ENCODE measurements around the gene COL5A2. TPM values are rescaled to one million over a fixed set of nuclear protein-coding genes. Genes with fewer than 3 reads are reported as not detected.
A peak's percentile ranks its signal among the peaks of the same experiment; 100 is the strongest.

The COL5A2 gene
- total and polyA plus RNA-seq, 2 donors = 8.8 to 28.2 TPM

- 81% methylated on average over 1 of the region's 1 CpG for WGBS
- Histone ChIP-seq H3K4me1 (ENCODE audit: control insufficient read depth in 2 of 2, insufficient read depth in 2 of 2, low read length in 2 of 2) (no peaks in the 10 kb centered on the region), H3K36me3 (ENCODE audit: control insufficient read depth in 2 of 2, insufficient read depth in 2 of 2, low read length in 1 of 2) (no peaks in the 10 kb centered on the region), H3K9me3 (ENCODE audit: control insufficient read depth in 2 of 2, insufficient read depth in 1 of 2, low read length in 1 of 2) (no peaks in the 10 kb centered on the region), H3K4me3 (ENCODE audit: low read length in 2 of 2) (no peak overlapping the region), H3K27me3 (ENCODE audit: control insufficient read depth in 2 of 2, insufficient read depth in 1 of 2, low read length in 1 of 2) (no peaks in the 10 kb centered on the region), H3K27ac (ENCODE audit: low read depth in 1 of 2, low read length in 1 of 2) (no peak overlapping the region)
- DNase-seq (ENCODE audit: low read depth in 6 of 9, low spot score in 9 of 9) = no peak
Measured at GRCh38 chr2:189127756-189128155, 51.8 kb downstream of the COL5A2 start.

GRCh38 chr2:189125195-189125594 lies 54.4 kb downstream of the COL5A2 start:
- no peaks in the 10 kb centered on the region for H3K4me1 ChIP-seq (ENCODE audit: control insufficient read depth in 2 of 2, insufficient read depth in 2 of 2, low read length in 2 of 2)
- H3K36me3 ChIP-seq (ENCODE audit: control insufficient read depth in 2 of 2, insufficient read depth in 2 of 2, low read length in 1 of 2) = no peaks in the 10 kb centered on the region
- H3K27ac ChIP-seq (ENCODE audit: low read depth in 1 of 2, low read length in 1 of 2) = no peak overlapping the region
- no peak overlapping the region for H3K4me3 ChIP-seq (ENCODE audit: low read length in 2 of 2)
- no peaks in the 10 kb centered on the region for H3K9me3 ChIP-seq (ENCODE audit: control insufficient read depth in 2 of 2, insufficient read depth in 1 of 2, low read length in 1 of 2)
- DNase-seq (ENCODE audit: low read depth in 6 of 9, low spot score in 9 of 9) = no peak
- H3K27me3 ChIP-seq (ENCODE audit: control insufficient read depth in 2 of 2, insufficient read depth in 1 of 2, low read length in 1 of 2) = no peaks in the 10 kb centered on the region

GRCh38 chr2:189124175-189124574 lies 55.4 kb downstream of the COL5A2 start:
- Histone ChIP-seq H3K27me3 (ENCODE audit: control insufficient read depth in 2 of 2, insufficient read depth in 1 of 2, low read length in 1 of 2) (no peaks in the 10 kb centered on the region), H3K27ac (ENCODE audit: low read depth in 1 of 2, low read length in 1 of 2) (no peak overlapping the region), H3K4me3 (ENCODE audit: low read length in 2 of 2) (no peak overlapping the region), H3K9me3 (ENCODE audit: control insufficient read depth in 2 of 2, insufficient read depth in 1 of 2, low read length in 1 of 2) (no peaks in the 10 kb centered on the region), H3K4me1 (ENCODE audit: control insufficient read depth in 2 of 2, insufficient read depth in 2 of 2, low read length in 2 of 2) (no peaks in the 10 kb centered on the region), H3K36me3 (ENCODE audit: control insufficient read depth in 2 of 2, insufficient read depth in 2 of 2, low read length in 1 of 2) (no peaks in the 10 kb centered on the region)
- WGBS = 94% methylated on average over 5 of the region's 5 CpGs
- no peak for DNase-seq (ENCODE audit: low read depth in 6 of 9, low spot score in 9 of 9)

GRCh38 chr2:189118386-189118785 lies 61.2 kb downstream of the COL5A2 start:
- no peak for DNase-seq (ENCODE audit: low read depth in 6 of 9, low spot score in 9 of 9)
- Histone ChIP-seq H3K36me3 (ENCODE audit: control insufficient read depth in 2 of 2, insufficient read depth in 2 of 2, low read length in 1 of 2) (no peaks in the 10 kb centered on the region), H3K27me3 (ENCODE audit: control insufficient read depth in 2 of 2, insufficient read depth in 1 of 2, low read length in 1 of 2) (no peaks in the 10 kb centered on the region), H3K27ac (ENCODE audit: low read depth in 1 of 2, low read length in 1 of 2) (no peak overlapping the region), H3K4me1 (ENCODE audit: control insufficient read depth in 2 of 2, insufficient read depth in 2 of 2, low read length in 2 of 2) (no peaks in the 10 kb centered on the region), H3K4me3 (ENCODE audit: low read length in 2 of 2) (no peak overlapping the region), H3K9me3 (ENCODE audit: control insufficient read depth in 2 of 2, insufficient read depth in 1 of 2, low read length in 1 of 2) (no peaks in the 10 kb centered on the region)

- H3K27me3 ChIP-seq (ENCODE audit: control insufficient read depth in 2 of 2, insufficient read depth in 1 of 2, low read length in 1 of 2) = no peaks in the 10 kb centered on the region
- no peak overlapping the region for H3K4me3 ChIP-seq (ENCODE audit: low read length in 2 of 2)
- no peaks in the 10 kb centered on the region for H3K36me3 ChIP-seq (ENCODE audit: control insufficient read depth in 2 of 2, insufficient read depth in 2 of 2, low read length in 1 of 2)
- 86% methylated on average over 1 of the region's 1 CpG for WGBS
- no peak for DNase-seq (ENCODE audit: low read depth in 6 of 9, low spot score in 9 of 9)
- H3K27ac ChIP-seq (ENCODE audit: low read depth in 1 of 2, low read length in 1 of 2) = no peak overlapping the region
- H3K4me1 ChIP-seq (ENCODE audit: control insufficient read depth in 2 of 2, insufficient read depth in 2 of 2, low read length in 2 of 2) = no peaks in the 10 kb centered on the region
- no peaks in the 10 kb centered on the region for H3K9me3 ChIP-seq (ENCODE audit: control insufficient read depth in 2 of 2, insufficient read depth in 1 of 2, low read length in 1 of 2)
Measured at GRCh38 chr2:189116979-189117378, 62.6 kb downstream of the COL5A2 start.

GRCh38 chr2:189116087-189116486 lies 63.5 kb downstream of the COL5A2 start:
- DNase-seq (ENCODE audit: low read depth in 6 of 9, low spot score in 9 of 9) = no peak
- no peaks in the 10 kb centered on the region for H3K36me3 ChIP-seq (ENCODE audit: control insufficient read depth in 2 of 2, insufficient read depth in 2 of 2, low read length in 1 of 2)
- no peaks in the 10 kb centered on the region for H3K9me3 ChIP-seq (ENCODE audit: control insufficient read depth in 2 of 2, insufficient read depth in 1 of 2, low read length in 1 of 2)
- H3K27me3 ChIP-seq (ENCODE audit: control insufficient read depth in 2 of 2, insufficient read depth in 1 of 2, low read length in 1 of 2) = no peaks in the 10 kb centered on the region
- no peak overlapping the region for H3K4me3 ChIP-seq (ENCODE audit: low read length in 2 of 2)
- no peaks in the 10 kb centered on the region for H3K4me1 ChIP-seq (ENCODE audit: control insufficient read depth in 2 of 2, insufficient read depth in 2 of 2, low read length in 2 of 2)
- no peak overlapping the region for H3K27ac ChIP-seq (ENCODE audit: low read depth in 1 of 2, low read length in 1 of 2)
- WGBS = 95% methylated on average over 4 of the region's 4 CpGs

- 87% methylated on average over 2 of the region's 2 CpGs for WGBS
- H3K27ac ChIP-seq (ENCODE audit: low read depth in 1 of 2, low read length in 1 of 2) = no peak overlapping the region
- DNase-seq (ENCODE audit: low read depth in 6 of 9, low spot score in 9 of 9) = peak in 1 of 9 donors; percentile 7
Measured at GRCh38 chr2:189115126-189115525, 64.4 kb downstream of the COL5A2 start.

GRCh38 chr2:189113963-189114362 lies 65.6 kb downstream of the COL5A2 start:
- no peaks in the 10 kb centered on the region for H3K27me3 ChIP-seq (ENCODE audit: control insufficient read depth in 2 of 2, insufficient read depth in 1 of 2, low read length in 1 of 2)
- no peak for DNase-seq (ENCODE audit: low read depth in 6 of 9, low spot score in 9 of 9)
- H3K27ac ChIP-seq (ENCODE audit: low read depth in 1 of 2, low read length in 1 of 2) = no peak overlapping the region
- no peak overlapping the region for H3K4me3 ChIP-seq (ENCODE audit: low read length in 2 of 2)
- H3K36me3 ChIP-seq (ENCODE audit: control insufficient read depth in 2 of 2, insufficient read depth in 2 of 2, low read length in 1 of 2) = no peaks in the 10 kb centered on the region
- H3K4me1 ChIP-seq (ENCODE audit: control insufficient read depth in 2 of 2, insufficient read depth in 2 of 2, low read length in 2 of 2) = no peaks in the 10 kb centered on the region
- 97% methylated on average over 2 of the region's 2 CpGs for WGBS
- H3K9me3 ChIP-seq (ENCODE audit: control insufficient read depth in 2 of 2, insufficient read depth in 1 of 2, low read length in 1 of 2) = no peaks in the 10 kb centered on the region

More at GRCh38 chr2:189115126-189115525, 64.4 kb downstream of the COL5A2 start:
- Histone ChIP-seq H3K4me1 (ENCODE audit: control insufficient read depth in 2 of 2, insufficient read depth in 2 of 2, low read length in 2 of 2) (no peaks in the 10 kb centered on the region), H3K4me3 (ENCODE audit: low read length in 2 of 2) (no peak overlapping the region), H3K9me3 (ENCODE audit: control insufficient read depth in 2 of 2, insufficient read depth in 1 of 2, low read length in 1 of 2) (no peaks in the 10 kb centered on the region), H3K27me3 (ENCODE audit: control insufficient read depth in 2 of 2, insufficient read depth in 1 of 2, low read length in 1 of 2) (no peaks in the 10 kb centered on the region), H3K36me3 (ENCODE audit: control insufficient read depth in 2 of 2, insufficient read depth in 2 of 2, low read length in 1 of 2) (no peaks in the 10 kb centered on the region)

GRCh38 chr2:189111063-189111715 lies 68.4 kb downstream of the COL5A2 start:
- H3K27ac ChIP-seq (ENCODE audit: low read depth in 1 of 2, low read length in 1 of 2) = no peak overlapping the region
- DNase-seq (ENCODE audit: low read depth in 6 of 9, low spot score in 9 of 9) = no peak
- no peaks in the 10 kb centered on the region for H3K27me3 ChIP-seq (ENCODE audit: control insufficient read depth in 2 of 2, insufficient read depth in 1 of 2, low read length in 1 of 2)
- H3K4me1 ChIP-seq (ENCODE audit: control insufficient read depth in 2 of 2, insufficient read depth in 2 of 2, low read length in 2 of 2) = no peaks in the 10 kb centered on the region
- no peak overlapping the region for H3K4me3 ChIP-seq (ENCODE audit: low read length in 2 of 2)
- no peaks in the 10 kb centered on the region for H3K36me3 ChIP-seq (ENCODE audit: control insufficient read depth in 2 of 2, insufficient read depth in 2 of 2, low read length in 1 of 2)
- 87% methylated on average over 2 of the region's 2 CpGs for WGBS
- H3K9me3 ChIP-seq (ENCODE audit: control insufficient read depth in 2 of 2, insufficient read depth in 1 of 2, low read length in 1 of 2) = no peaks in the 10 kb centered on the region
